Hepatocyte (in vitro differentiated cells): ENCODE results near the gene ANKAR.
"Not testable (repeated sequence)": the region's sequence is repeated elsewhere in the genome, so short reads cannot be mapped to it uniquely, and the experiment has no call there.

Experiments used
- EZH2 ChIP-seq: fragments of 200-600 bp; sonication (generic); IDR thresholded peaks from 2 replicates; pipeline ENCODE4 v1.6.1; 2016; ENCODE audit warnings: antibody characterized with exemption, mild to moderate bottlenecking, borderline replicate concordance
- EZH2phosphoT487 ChIP-seq: fragments of 200-600 bp; sonication (generic); IDR thresholded peaks from one replicate; pipeline ENCODE4 v1.6.1; 2018; ENCODE audit warnings: antibody characterized with exemption, mild to moderate bottlenecking, low read depth, moderate library complexity; ENCODE audit not compliant: unreplicated experiment, severe bottlenecking
- TF ChIP-seq, protein P1 (sequence below): fragments of 200-600 bp; sonication (generic); IDR thresholded peaks from 2 replicates; pipeline ENCODE4 v1.5.1; 2016; ENCODE audit warnings: antibody characterized with exemption, mild to moderate bottlenecking; ENCODE audit not compliant: poor library complexity

GRCh38 chr2:189687796-189688195, 13.3 kb downstream of the ANKAR start:
- TF ChIP-seq, protein P1, sequence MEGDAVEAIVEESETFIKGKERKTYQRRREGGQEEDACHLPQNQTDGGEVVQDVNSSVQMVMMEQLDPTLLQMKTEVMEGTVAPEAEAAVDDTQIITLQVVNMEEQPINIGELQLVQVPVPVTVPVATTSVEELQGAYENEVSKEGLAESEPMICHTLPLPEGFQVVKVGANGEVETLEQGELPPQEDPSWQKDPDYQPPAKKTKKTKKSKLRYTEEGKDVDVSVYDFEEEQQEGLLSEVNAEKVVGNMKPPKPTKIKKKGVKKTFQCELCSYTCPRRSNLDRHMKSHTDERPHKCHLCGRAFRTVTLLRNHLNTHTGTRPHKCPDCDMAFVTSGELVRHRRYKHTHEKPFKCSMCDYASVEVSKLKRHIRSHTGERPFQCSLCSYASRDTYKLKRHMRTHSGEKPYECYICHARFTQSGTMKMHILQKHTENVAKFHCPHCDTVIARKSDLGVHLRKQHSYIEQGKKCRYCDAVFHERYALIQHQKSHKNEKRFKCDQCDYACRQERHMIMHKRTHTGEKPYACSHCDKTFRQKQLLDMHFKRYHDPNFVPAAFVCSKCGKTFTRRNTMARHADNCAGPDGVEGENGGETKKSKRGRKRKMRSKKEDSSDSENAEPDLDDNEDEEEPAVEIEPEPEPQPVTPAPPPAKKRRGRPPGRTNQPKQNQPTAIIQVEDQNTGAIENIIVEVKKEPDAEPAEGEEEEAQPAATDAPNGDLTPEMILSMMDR: not testable (repeated sequence)
- not testable (repeated sequence) for TF ChIP-seq EZH2, EZH2phosphoT487
